Colonic mucosa (tissue), 4 donors: Measurements from ENCODE around the gene ZNHIT6. TPM values are rescaled to one million over a fixed set of nuclear protein-coding genes. Genes with fewer than 3 reads are reported as not detected.

Experiments used
- DNase-seq: peaks from one replicate; pipeline ENCODE4 v3.0.0-alpha.2; 2020
- H3K27ac ChIP-seq: fragments of 200-600 bp; one replicate; pipeline ENCODE4 v1.8.0; 2021
- H3K27me3 ChIP-seq: fragments of 200-600 bp; one replicate; pipeline ENCODE4 v1.8.0; 2021
- H3K36me3 ChIP-seq: fragments of 200-600 bp; one replicate; pipeline ENCODE4 v1.8.0; 2021
- H3K4me1 ChIP-seq: fragments of 200-600 bp; one replicate; pipeline ENCODE4 v1.8.0; 2021; ENCODE audit warnings: mild to moderate bottlenecking
- H3K4me3 ChIP-seq: fragments of 200-600 bp; one replicate; pipeline ENCODE4 v1.8.0; 2021
- H3K9ac ChIP-seq, 2 donors: one replicate each; pipeline ENCODE4 v1.7.0; 2013; ENCODE audit warnings: control low read depth in 2 of 2, low read depth in 2 of 2, low read length in 2 of 2
- H3K9me3 ChIP-seq: fragments of 200-600 bp; one replicate; pipeline ENCODE4 v1.8.0; 2021
- CTCF ChIP-seq: fragments of 200-600 bp; IDR thresholded peaks from one replicate; pipeline ENCODE4 v1.8.0; 2022; ENCODE audit warnings: antibody characterized with exemption, mild to moderate bottlenecking
- intact Hi-C: fragments of 100-400 bp; cut with DNase I; formaldehyde crosslinking; loops from one replicate; pipeline ENCODE4 v1.14.1; 2022
- total RNA-seq, 2 donors: library from RNA; stranded (reverse); fragmentation: NEBNext Ultra II Directional in 1 of 2; extraction: Animal tissue kit (Norgen Biotek cat#: 25700) in 1 of 2; gene quantifications; one replicate each; pipeline ENCODE4 v1.2.1, GENCODE V29; 2021
- donor health status: healthy.
- donor health status: DM: no; HTN: no; CAD: no.
- donor health status: DM: no; HTN: no; CAD: no.

ZNHIT6 gene
- total RNA-seq, 2 donors from 2014 or later: 10.0 to 10.9 TPM

- no peak for DNase-seq
- intact Hi-C loops: no loop called here
- H3K36me3 ChIP-seq: no peaks in the 10 kb centered on the region
- no peaks in the 10 kb centered on the region for H3K9me3 ChIP-seq
- TF ChIP-seq CTCF: no peak
- H3K9ac ChIP-seq: no peak overlapping the region
- no peaks in the 10 kb centered on the region for H3K4me1 ChIP-seq
- H3K27ac ChIP-seq: no peak overlapping the region
- H3K27me3 ChIP-seq: no peaks in the 10 kb centered on the region
- no peak overlapping the region for H3K4me3 ChIP-seq
Observed at GRCh38 chr1:85665932-85666331, 42.3 kb downstream of the ZNHIT6 start.

- DNase-seq: no peak
- H3K9me3 ChIP-seq: no peaks in the 10 kb centered on the region
- H3K27me3 ChIP-seq: no peaks in the 10 kb centered on the region
- H3K4me3 ChIP-seq: no peak overlapping the region
- no peak overlapping the region for H3K27ac ChIP-seq
- no peaks in the 10 kb centered on the region for H3K36me3 ChIP-seq
- no peak overlapping the region for H3K9ac ChIP-seq
- no peaks in the 10 kb centered on the region for H3K4me1 ChIP-seq
- intact Hi-C loops: no loop called here
- TF ChIP-seq CTCF: no peak
Observed at GRCh38 chr1:85663382-85663781, 44.9 kb downstream of the ZNHIT6 start.

GRCh38 chr1:85661767-85662166, 46.5 kb downstream of the ZNHIT6 start:
- H3K27me3 ChIP-seq: no peaks in the 10 kb centered on the region
- H3K9ac ChIP-seq: no peak overlapping the region
- no peaks in the 10 kb centered on the region for H3K36me3 ChIP-seq
- H3K27ac ChIP-seq: no peak overlapping the region
- TF ChIP-seq CTCF: no peak
- DNase-seq: no peak
- no peaks in the 10 kb centered on the region for H3K9me3 ChIP-seq
- intact Hi-C loops: no loop called here
- H3K4me3 ChIP-seq: no peak overlapping the region
- H3K4me1 ChIP-seq: no peaks in the 10 kb centered on the region

- no peaks in the 10 kb centered on the region for H3K27me3 ChIP-seq
- no peak overlapping the region for H3K27ac ChIP-seq
- H3K4me1 ChIP-seq: no peaks in the 10 kb centered on the region
- intact Hi-C loops: no loop called here
- TF ChIP-seq CTCF: no peak
- H3K4me3 ChIP-seq: no peak overlapping the region
- no peaks in the 10 kb centered on the region for H3K9me3 ChIP-seq
- no peak overlapping the region for H3K9ac ChIP-seq
- DNase-seq: no peak
- H3K36me3 ChIP-seq: no peaks in the 10 kb centered on the region
Observed at GRCh38 chr1:85660541-85660940, 47.7 kb downstream of the ZNHIT6 start.

- Histone ChIP-seq H3K9ac (no peak overlapping the region), H3K36me3 (no peaks in the 10 kb centered on the region), H3K27me3 (no peaks in the 10 kb centered on the region), H3K9me3 (no peaks in the 10 kb centered on the region), H3K4me3 (no peak overlapping the region), H3K4me1 (no peaks in the 10 kb centered on the region), H3K27ac (no peak overlapping the region)
- TF ChIP-seq CTCF: no peak
- intact Hi-C loops: no loop called here
- DNase-seq: no peak
Observed at GRCh38 chr1:85659174-85659573, 49.1 kb downstream of the ZNHIT6 start.

GRCh38 chr1:85656948-85657347, 51.3 kb downstream of the ZNHIT6 start:
- Histone ChIP-seq H3K9ac (no peak overlapping the region), H3K9me3 (no peaks in the 10 kb centered on the region), H3K36me3 (no peaks in the 10 kb centered on the region), H3K27ac (no peak overlapping the region), H3K27me3 (no peaks in the 10 kb centered on the region), H3K4me3 (no peak overlapping the region), H3K4me1 (no peaks in the 10 kb centered on the region)
- intact Hi-C loops: no loop called here
- DNase-seq: no peak
- TF ChIP-seq CTCF: no peak
